HG02870 (cell line): Measurements from ENCODE around the gene ABCG1.

Source experiments
- ATAC-seq: cut with Tn5 transposase; IDR thresholded peaks from one replicate; pipeline ENCODE4 v1.9.1; 2021; ENCODE audit warnings: mild to moderate bottlenecking, moderate library complexity; ENCODE audit not compliant: unreplicated experiment

ABCG1 gene

GRCh38 chr21:42303443-42303842, 84.5 kb downstream of the ABCG1 start:
- no peak for ATAC-seq

- no peak for ATAC-seq
Observed at GRCh38 chr21:42304556-42305454, 85.9 kb downstream of the ABCG1 start.

GRCh38 chr21:42305707-42306147, 86.8 kb downstream of the ABCG1 start:
- ATAC-seq = no peak

GRCh38 chr21:42306366-42307035, 87.6 kb downstream of the ABCG1 start:
- no peak for ATAC-seq

GRCh38 chr21:42307106-42307505, 88.2 kb downstream of the ABCG1 start:
- no peak for ATAC-seq

GRCh38 chr21:42308161-42308913, 89.4 kb downstream of the ABCG1 start:
- ATAC-seq = no peak

GRCh38 chr21:42308914-42309752, 90.2 kb downstream of the ABCG1 start:
- ATAC-seq = no peak

- no peak for ATAC-seq
Observed at GRCh38 chr21:42309753-42310213, 90.8 kb downstream of the ABCG1 start.

GRCh38 chr21:42310411-42311001, 91.6 kb downstream of the ABCG1 start:
- no peak for ATAC-seq

GRCh38 chr21:42311160-42311559, 92.2 kb downstream of the ABCG1 start:
- no peak for ATAC-seq

GRCh38 chr21:42311816-42312625, 93.1 kb downstream of the ABCG1 start:
- no peak for ATAC-seq

GRCh38 chr21:42312626-42313104, 93.7 kb downstream of the ABCG1 start:
- no peak for ATAC-seq

- no peak for ATAC-seq
Observed at GRCh38 chr21:42313501-42313969, 94.6 kb downstream of the ABCG1 start.

- ATAC-seq = no peak
Observed at GRCh38 chr21:42314616-42315295, 95.8 kb downstream of the ABCG1 start.

GRCh38 chr21:42315296-42315891, 96.5 kb downstream of the ABCG1 start, which contains the start of gene TFF3:
TFF3 (minus strand) TSS chr21:42315409; CDS start chr21:42315374, 35 bp downstream.
- ATAC-seq = no peak

- ATAC-seq = no peak
Observed at GRCh38 chr21:42316891-42317290, 98.0 kb downstream of the ABCG1 start.

GRCh38 chr21:42317341-42317741, 98.4 kb downstream of the ABCG1 start:
- ATAC-seq = no peak
